GM12878 (cell line): ENCODE data around the gene ESR1. TPM values are rescaled to one million over a fixed set of nuclear protein-coding genes. Genes with fewer than 3 reads are reported as not detected.

Experiments used
- ATAC-seq: fragments of 200-7000 bp; cut with Tn5 transposase; 3 replicates; pipeline ENCODE4 v1.9.1; 2020; ENCODE audit warnings: mild to moderate bottlenecking, moderate library complexity
- BruUV-seq: library from RNA; stranded (reverse); fragments of 400-500 nt; replicated peaks from 2 replicates; lab custom pipeline; 2021; lab: Mats Ljungman, UMichigan
- CTCF ChIA-PET: fragments of 300-600 bp; sonication (Branson Sonifier 250); formaldehyde crosslinking; extraction: SDS; loops from one replicate; lab custom pipeline; 2021; ENCODE audit warnings: inconsistent platforms; lab: Yijun Ruan, JAX
- POLR2A ChIA-PET: fragments of 350-600 bp; formaldehyde crosslinking; extraction: SDS; loops from one replicate; lab custom pipeline; 2021; ENCODE audit warnings: inconsistent platforms; lab: Charles Lee
- RAD21 ChIA-PET: fragments of 300-600 bp; sonication (Branson Sonifier 250); formaldehyde crosslinking; loops from one replicate; lab custom pipeline; 2023; ENCODE audit warnings: antibody characterized with exemption; ENCODE audit not compliant: unreplicated experiment; lab: Charles Lee
- SMC1A ChIA-PET: fragments of 300-600 bp; sonication (Branson Sonifier 250); formaldehyde crosslinking; loops from one replicate; lab custom pipeline; 2023; ENCODE audit not compliant: unreplicated experiment, uncharacterized antibody; lab: Charles Lee
- DNase-seq: peaks from one replicate; pipeline ENCODE4 v3.0.0-alpha.2; 2011; ENCODE audit warnings: low read depth, low spot score
- FAIRE-seq: peaks from 3 replicates; lab custom pipeline; 2011; peaks lifted over from hg19 to GRCh38; lab: Jason Lieb, UNC
- H2AFZ ChIP-seq: 2 replicates; pipeline ENCODE4 v1.6.0; 2011; ENCODE audit warnings: low read depth, low read length, control low read depth; ENCODE audit not compliant: control insufficient read depth
- H3K27ac ChIP-seq: 2 replicates; pipeline ENCODE4 v1.5.1; 2011; ENCODE audit warnings: control low read depth; ENCODE audit not compliant: control insufficient read depth, insufficient read depth
- H3K27me3 ChIP-seq, 2 experiments: replicated peaks in 1 of 2; 2 replicates each; pipeline versions ENCODE4 v1.6.0 to v1.6.1; 2011; ENCODE audit warnings: low read length in 1 of 2; ENCODE audit not compliant: control insufficient read depth in 2 of 2, insufficient read depth in 2 of 2
- H3K36me3 ChIP-seq, 2 experiments: 2 replicates each; pipeline ENCODE4 v1.5.1; 2011; ENCODE audit warnings: low read length in 1 of 2; ENCODE audit not compliant: control insufficient read depth in 2 of 2, insufficient read depth in 2 of 2
- H3K4me1 ChIP-seq: 2 replicates; pipeline ENCODE4 v1.6.1; 2011; ENCODE audit warnings: mild to moderate bottlenecking, low read length, moderate library complexity, mixed read lengths; ENCODE audit not compliant: control insufficient read depth, insufficient read depth
- H3K4me2 ChIP-seq: 2 replicates; pipeline ENCODE4 v1.6.0; 2011; ENCODE audit warnings: control low read depth; ENCODE audit not compliant: control insufficient read depth, insufficient read depth
- H3K4me3 ChIP-seq: fragments of 200-600 bp; sonication (generic); 2 replicates; pipeline ENCODE4 v1.5.1; 2016
- H3K79me2 ChIP-seq: 2 replicates; pipeline ENCODE4 v1.6.0; 2011; ENCODE audit warnings: low read length; ENCODE audit not compliant: control insufficient read depth, insufficient read depth
- H3K9ac ChIP-seq: 2 replicates; pipeline ENCODE4 v1.8.0; 2011; ENCODE audit warnings: low read length, control low read depth, mixed read lengths; ENCODE audit not compliant: control insufficient read depth, insufficient read depth
- H3K9me3 ChIP-seq: replicated peaks from 3 replicates; pipeline ENCODE4 v1.5.1; 2011; ENCODE audit warnings: mild to moderate bottlenecking, low read length; ENCODE audit not compliant: control insufficient read depth, insufficient read depth
- H4K20me1 ChIP-seq: 2 replicates; pipeline ENCODE4 v1.6.0; 2011; ENCODE audit not compliant: control insufficient read depth, insufficient read depth
- BHLHE40 ChIP-seq, 2 experiments: fragments of 450-650 bp in 1 of 2; IDR thresholded peaks; 2 replicates each; pipeline ENCODE4 v1.6.1; 2011 to 2017; ENCODE audit warnings: low read depth in 2 of 2, borderline replicate concordance in 1 of 2, improper control_type of control experiment in 1 of 2, low read length in 1 of 2, mild to moderate bottlenecking in 1 of 2
- BRCA1 ChIP-seq: IDR thresholded peaks from 2 replicates; pipeline ENCODE4 v1.6.1; 2011; ENCODE audit warnings: low read depth, low read length, improper control_type of control experiment
- ETV6 ChIP-seq, 2 experiments: fragments of 450-650 bp in 1 of 2; IDR thresholded peaks in 1 of 2; conservative IDR thresholded peaks in 1 of 2; 2 replicates each; pipeline ENCODE4 v1.6.1; 2014; ENCODE audit warnings: antibody characterized with exemption in 1 of 2, borderline replicate concordance in 1 of 2, low read depth in 1 of 2, mild to moderate bottlenecking in 1 of 2, moderate library complexity in 1 of 2
- HDAC2 ChIP-seq: fragments of 200-600 bp; sonication (generic); IDR thresholded peaks from 2 replicates; pipeline ENCODE4 v1.6.1; 2017
- MXI1 ChIP-seq: fragments of 150-350 bp; IDR thresholded peaks from 2 replicates; pipeline ENCODE4 v1.6.1; 2011; ENCODE audit warnings: low read depth, mild to moderate bottlenecking, inconsistent platforms, low read length, improper control_type of control experiment
- RCOR1 ChIP-seq: conservative IDR thresholded peaks from 2 replicates; pipeline ENCODE4 v1.6.1; 2012; ENCODE audit warnings: low read depth, low read length, improper control_type of control experiment
- SUPT20H ChIP-seq: IDR thresholded peaks from 2 replicates; pipeline ENCODE4 v1.6.1; 2011; ENCODE audit warnings: low read depth, mild to moderate bottlenecking, low read length, moderate library complexity, borderline replicate concordance; ENCODE audit not compliant: control insufficient read depth
- WGBS: methylation state at CpG from one replicate; pipeline ENCODE4 v1.1.6; 2016; ENCODE audit warnings: low lambda C conversion rate; ENCODE audit not compliant: insufficient replicate concordance, insufficient coverage; ENCODE audit errors: missing lambda C conversion rate; 5-methylcytosine and 5-hydroxymethylcytosine counted together
- in situ Hi-C: fragments of 300-500 bp; cut with MboI; formaldehyde crosslinking; loops from 9 replicates; pipeline ENCODE4 v1.14.3; 2018; ENCODE audit warnings: mixed read lengths
- intact Hi-C: fragments of 100-400 bp; cut with micrococcal nuclease; formaldehyde crosslinking; loops from one replicate; pipeline ENCODE4 v1.14.2; 2022; ENCODE audit not compliant: unreplicated experiment
- polyA plus RNA-seq, 11 experiments: library from polyadenylated mRNA; depleted of rRNA in 4 of 11; unstranded in 6 of 11; stranded (reverse) in 5 of 11; fragments of >200 nt; fragmentation: Nextera tagmentation in 4 of 11; fragmentation: Illumina TruSeq in 1 of 11; extraction: Ambion mirVana in 4 of 11; extraction: Trizol in 1 of 11; gene quantifications; 1 replicate in 1 of 11; 2 replicates in 10 of 11; pipeline versions ENCODE4 v1.2.1 to v1.2.3, GENCODE V29; 2011 to 2016; ENCODE audit warnings: inconsistent platforms in 2 of 11, missing spikeins in 2 of 11, low read depth in 1 of 11
- total RNA-seq, 4 experiments: library from RNA; depleted of rRNA in 3 of 4; stranded (reverse); fragments of >200 nt in 3 of 4; fragmentation: Illumina TruSeq in 1 of 4; extraction: Trizol in 1 of 4; gene quantifications; 2 replicates each; pipeline versions ENCODE4 v1.2.1 to v1.2.3, GENCODE V29; 2013 to 2021
- TF ChIP-seq, protein P1 (sequence below), 3 experiments: IDR thresholded peaks in 2 of 3; conservative IDR thresholded peaks in 1 of 3; 2 replicates each; pipeline ENCODE4 v1.5.1; 2011; ENCODE audit warnings: low read depth in 3 of 3, low read length in 3 of 3, mild to moderate bottlenecking in 3 of 3, control low read depth in 2 of 3, moderate library complexity in 2 of 3, inconsistent platforms in 1 of 3, mixed read lengths in 1 of 3; ENCODE audit not compliant: control insufficient read depth in 2 of 3, insufficient read depth in 1 of 3; ENCODE audit errors: extremely low read depth in 1 of 3
- TF ChIP-seq, protein P2 (sequence below): fragments of 450-650 bp; IDR thresholded peaks from 2 replicates; pipeline ENCODE4 v1.6.1; 2017; ENCODE audit warnings: mild to moderate bottlenecking, moderate library complexity

The ESR1 gene
- total and polyA plus RNA-seq, 10 of the 15 experiments (the other 5 are each of a cell fraction or from before 2014, with no cell fraction given): 0.03 to 0.51 (median 0.21) TPM; not detected in 4

DNA sequence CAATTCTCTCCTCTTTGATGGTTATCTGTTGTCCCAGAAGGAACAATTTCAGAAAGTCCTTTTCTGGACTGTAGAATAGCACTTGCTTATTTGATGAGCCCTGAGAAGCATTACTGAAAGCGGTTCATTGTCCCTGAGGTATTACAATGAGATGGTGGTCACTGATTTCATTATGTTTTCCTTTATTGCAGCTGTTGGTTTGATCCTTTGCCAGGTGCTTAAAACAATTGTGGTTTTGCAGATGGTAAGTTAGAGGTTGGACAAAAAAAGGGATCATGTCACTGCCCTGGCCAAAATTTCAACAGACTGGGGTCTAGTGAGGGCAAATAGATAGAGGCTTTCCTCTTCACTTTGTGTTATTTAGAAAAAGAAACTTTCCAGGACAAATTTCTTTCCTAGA is 61.9 kb downstream of the ESR1 start (continued):
- TF ChIP-seq SUPT20H: no peak
- TF ChIP-seq, protein P1, sequence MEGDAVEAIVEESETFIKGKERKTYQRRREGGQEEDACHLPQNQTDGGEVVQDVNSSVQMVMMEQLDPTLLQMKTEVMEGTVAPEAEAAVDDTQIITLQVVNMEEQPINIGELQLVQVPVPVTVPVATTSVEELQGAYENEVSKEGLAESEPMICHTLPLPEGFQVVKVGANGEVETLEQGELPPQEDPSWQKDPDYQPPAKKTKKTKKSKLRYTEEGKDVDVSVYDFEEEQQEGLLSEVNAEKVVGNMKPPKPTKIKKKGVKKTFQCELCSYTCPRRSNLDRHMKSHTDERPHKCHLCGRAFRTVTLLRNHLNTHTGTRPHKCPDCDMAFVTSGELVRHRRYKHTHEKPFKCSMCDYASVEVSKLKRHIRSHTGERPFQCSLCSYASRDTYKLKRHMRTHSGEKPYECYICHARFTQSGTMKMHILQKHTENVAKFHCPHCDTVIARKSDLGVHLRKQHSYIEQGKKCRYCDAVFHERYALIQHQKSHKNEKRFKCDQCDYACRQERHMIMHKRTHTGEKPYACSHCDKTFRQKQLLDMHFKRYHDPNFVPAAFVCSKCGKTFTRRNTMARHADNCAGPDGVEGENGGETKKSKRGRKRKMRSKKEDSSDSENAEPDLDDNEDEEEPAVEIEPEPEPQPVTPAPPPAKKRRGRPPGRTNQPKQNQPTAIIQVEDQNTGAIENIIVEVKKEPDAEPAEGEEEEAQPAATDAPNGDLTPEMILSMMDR (IDR thresholded peaks at IDR 0.05 in 2 of 3, conservative IDR thresholded peaks at IDR 0.05 in 1 of 3; ENCODE audit: control insufficient read depth in 2 of 3, extremely low read depth in 1 of 3, insufficient read depth in 1 of 3, low read depth in 3 of 3, low read length in 3 of 3): no peak
- TF ChIP-seq MXI1: no peak
- no peak for TF ChIP-seq HDAC2
- TF ChIP-seq, all 136 proteins: peak for 0

DNA sequence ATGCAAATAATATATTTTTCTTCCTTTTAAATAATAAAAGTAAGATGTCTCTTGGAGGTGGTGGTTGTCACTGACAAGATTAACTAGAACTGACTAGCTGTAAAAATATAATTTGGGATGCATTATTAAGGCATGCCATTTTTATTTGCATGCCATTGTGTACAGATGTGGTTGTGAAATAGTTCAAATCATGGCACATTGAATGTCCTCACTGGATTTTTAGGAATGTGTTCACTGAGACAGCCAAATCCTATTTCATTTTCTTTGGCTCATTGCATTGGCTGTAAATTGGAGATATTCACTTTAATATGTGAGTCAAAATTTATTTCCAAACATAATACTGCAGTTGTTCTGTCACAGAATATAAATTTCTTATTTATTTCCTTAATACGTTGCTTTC is 62.3 kb downstream of the ESR1 start:
- Histone ChIP-seq H2AFZ (no peak overlapping the region), H3K4me2 (no peak overlapping the region), H3K36me3 (no peaks in the 10 kb centered on the region), H3K27ac (no peak overlapping the region), H4K20me1 (no peaks in the 10 kb centered on the region), H3K27me3 (no peaks in the 10 kb centered on the region), H3K4me3 (no peak overlapping the region), H3K4me1 (no peaks in the 10 kb centered on the region), H3K9ac (no peak overlapping the region), H3K9me3 (no peaks in the 10 kb centered on the region), H3K79me2 (no peaks in the 10 kb centered on the region)
- RAD21 ChIA-PET: no interaction called here
- in situ Hi-C loops (no loop called here), intact Hi-C loops (no loop called here)
- SMC1A ChIA-PET: no interaction called here
- no peak for TF ChIP-seq ETV6 (conservative IDR thresholded peaks at IDR 0.05 in 1 of 2, IDR thresholded peaks at IDR 0.05 in 1 of 2; ENCODE audit: borderline replicate concordance in 1 of 2, low read depth in 1 of 2)
- TF ChIP-seq RCOR1: no peak
- TF ChIP-seq, protein P2, sequence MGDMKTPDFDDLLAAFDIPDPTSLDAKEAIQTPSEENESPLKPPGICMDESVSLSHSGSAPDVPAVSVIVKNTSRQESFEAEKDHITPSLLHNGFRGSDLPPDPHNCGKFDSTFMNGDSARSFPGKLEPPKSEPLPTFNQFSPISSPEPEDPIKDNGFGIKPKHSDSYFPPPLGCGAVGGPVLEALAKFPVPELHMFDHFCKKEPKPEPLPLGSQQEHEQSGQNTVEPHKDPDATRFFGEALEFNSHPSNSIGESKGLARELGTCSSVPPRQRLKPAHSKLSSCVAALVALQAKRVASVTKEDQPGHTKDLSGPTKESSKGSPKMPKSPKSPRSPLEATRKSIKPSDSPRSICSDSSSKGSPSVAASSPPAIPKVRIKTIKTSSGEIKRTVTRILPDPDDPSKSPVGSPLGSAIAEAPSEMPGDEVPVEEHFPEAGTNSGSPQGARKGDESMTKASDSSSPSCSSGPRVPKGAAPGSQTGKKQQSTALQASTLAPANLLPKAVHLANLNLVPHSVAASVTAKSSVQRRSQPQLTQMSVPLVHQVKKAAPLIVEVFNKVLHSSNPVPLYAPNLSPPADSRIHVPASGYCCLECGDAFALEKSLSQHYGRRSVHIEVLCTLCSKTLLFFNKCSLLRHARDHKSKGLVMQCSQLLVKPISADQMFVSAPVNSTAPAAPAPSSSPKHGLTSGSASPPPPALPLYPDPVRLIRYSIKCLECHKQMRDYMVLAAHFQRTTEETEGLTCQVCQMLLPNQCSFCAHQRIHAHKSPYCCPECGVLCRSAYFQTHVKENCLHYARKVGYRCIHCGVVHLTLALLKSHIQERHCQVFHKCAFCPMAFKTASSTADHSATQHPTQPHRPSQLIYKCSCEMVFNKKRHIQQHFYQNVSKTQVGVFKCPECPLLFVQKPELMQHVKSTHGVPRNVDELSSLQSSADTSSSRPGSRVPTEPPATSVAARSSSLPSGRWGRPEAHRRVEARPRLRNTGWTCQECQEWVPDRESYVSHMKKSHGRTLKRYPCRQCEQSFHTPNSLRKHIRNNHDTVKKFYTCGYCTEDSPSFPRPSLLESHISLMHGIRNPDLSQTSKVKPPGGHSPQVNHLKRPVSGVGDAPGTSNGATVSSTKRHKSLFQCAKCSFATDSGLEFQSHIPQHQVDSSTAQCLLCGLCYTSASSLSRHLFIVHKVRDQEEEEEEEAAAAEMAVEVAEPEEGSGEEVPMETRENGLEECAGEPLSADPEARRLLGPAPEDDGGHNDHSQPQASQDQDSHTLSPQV: no peak
- TF ChIP-seq BHLHE40 (IDR thresholded peaks at IDR 0.05; ENCODE audit: borderline replicate concordance in 1 of 2, low read depth in 2 of 2, low read length in 1 of 2): no peak
- TF ChIP-seq BRCA1: no peak
- FAIRE-seq (no peak), DNase-seq (no peak), ATAC-seq (no peak)
- CTCF ChIA-PET: no interaction called here
- WGBS: 0% methylated on average over 1 of the region's 1 CpG
- POLR2A ChIA-PET: no interaction called here
- no TSS peak for BruUV-seq
